Esophagus muscularis mucosa (tissue), 4 donors: Measurements from ENCODE around the gene SUGP1. TPM values are rescaled to one million over a fixed set of nuclear protein-coding genes. Genes with fewer than 3 reads are reported as not detected.

Experiments
- DNase-seq: peaks from one replicate; pipeline ENCODE4 v3.0.0-alpha.2; 2017; ENCODE audit errors: extremely low spot score
- H3K27ac ChIP-seq, 4 donors: fragments of 200-600 bp; sonication (generic); replicated peaks in 1 of 4; 1 replicate in 3 of 4; 2 replicates in 1 of 4; pipeline ENCODE4 v1.5.1; 2016 to 2019; ENCODE audit warnings: mild to moderate bottlenecking in 1 of 4
- H3K27me3 ChIP-seq, 4 donors: fragments of 200-600 bp; sonication (generic); one replicate each; pipeline versions ENCODE4 v1.5.1 to v1.6.0; 2016 to 2019
- H3K36me3 ChIP-seq, 4 donors: fragments of 200-600 bp; sonication (generic); one replicate each; pipeline ENCODE4 v1.5.1; 2016 to 2019
- H3K4me1 ChIP-seq, 4 donors: fragments of 200-600 bp; sonication (generic); one replicate each; pipeline ENCODE4 v1.5.1; 2016 to 2019
- H3K4me3 ChIP-seq, 4 donors: fragments of 200-600 bp; sonication (generic); 1 replicate in 2 of 4; 2 replicates in 2 of 4; pipeline ENCODE4 v1.5.1; 2016 to 2019; ENCODE audit warnings: mild to moderate bottlenecking in 4 of 4, moderate library complexity in 1 of 4
- H3K9me3 ChIP-seq, 4 donors: fragments of 200-600 bp; sonication (generic); 1 replicate in 3 of 4; 2 replicates in 1 of 4; pipeline ENCODE4 v1.5.1; 2016 to 2019
- CTCF ChIP-seq, 3 experiments: fragments of 200-600 bp in 2 of 3; fragments of 450-650 bp in 1 of 3; sonication (generic) in 2 of 3; IDR thresholded peaks; one replicate each; pipeline ENCODE4 v1.5.1; 2017 to 2019; ENCODE audit warnings: antibody characterized with exemption in 3 of 3, mild to moderate bottlenecking in 2 of 3, moderate library complexity in 1 of 3
- EP300 ChIP-seq: sonication (generic); formaldehyde crosslinking; IDR thresholded peaks from one replicate; pipeline ENCODE4 v1.6.1; 2017; ENCODE audit warnings: antibody characterized with exemption
- POLR2A ChIP-seq: fragments of 450-650 bp; IDR thresholded peaks from one replicate; pipeline ENCODE4 v1.6.1; 2017; ENCODE audit warnings: antibody characterized with exemption, moderate library complexity, mild to moderate bottlenecking, low read depth
- POLR2AphosphoS5 ChIP-seq, 2 donors: sonication (generic); formaldehyde crosslinking; IDR thresholded peaks; one replicate each; pipeline ENCODE4 v1.6.1; 2017; ENCODE audit warnings: antibody characterized with exemption in 2 of 2
- WGBS: methylation state at CpG from one replicate; pipeline ENCODE4 v1.1.5; 2018; 5-methylcytosine and 5-hydroxymethylcytosine counted together
- intact Hi-C: fragments of 100-400 bp; cut with DNase I; formaldehyde crosslinking; loops from one replicate; pipeline ENCODE4 v1.15.1; 2023
- total RNA-seq, 4 donors: library from RNA; depleted of rRNA; stranded (reverse); fragments of >200 nt; gene quantifications; one replicate each; pipeline versions ENCODE4 v1.1.0 to v1.2.1, GENCODE V29; 2016

Gene SUGP1
- total RNA-seq, 4 donors from 2014 or later = 26.0 to 43.8 (median 30.8) TPM

- peaks cover 0 to 4% (median 3%) of the 10 kb centered on the region in 4 donors for H3K36me3 ChIP-seq
- 71% methylated on average over 18 of the region's 18 CpGs for WGBS
- intact Hi-C loops = no loop called here
- no peak overlapping the region for H3K4me3 ChIP-seq
- TF ChIP-seq POLR2A = no peak
- no peak for TF ChIP-seq CTCF (IDR thresholded peaks at IDR 0.05)
- no peak for TF ChIP-seq EP300
- TF ChIP-seq POLR2AphosphoS5 (IDR thresholded peaks at IDR 0.05) = no peak
- DNase-seq = no peak
- peaks cover 0 to 33% (median 4%) of the 10 kb centered on the region in 4 donors for H3K27me3 ChIP-seq
- peaks cover 5 to 18% (median 12%) of the 10 kb centered on the region in 4 donors for H3K4me1 ChIP-seq
- H3K9me3 ChIP-seq = no peaks in the 10 kb centered on the region
- H3K27ac ChIP-seq = no peak overlapping the region
Measured at GRCh38 chr19:19269952-19270694, 50.2 kb downstream of the SUGP1 start.

GRCh38 chr19:19268453-19269385, 51.6 kb downstream of the SUGP1 start:
- intact Hi-C loops = no loop called here
- no peak for DNase-seq
- no peaks in the 10 kb centered on the region for H3K9me3 ChIP-seq
- H3K4me3 ChIP-seq = no peak overlapping the region
- H3K36me3 ChIP-seq = no peaks in the 10 kb centered on the region
- WGBS = 79% methylated on average over 10 of the region's 10 CpGs
- peaks cover 5 to 12% (median 12%) of the 10 kb centered on the region in 4 donors for H3K4me1 ChIP-seq
- TF ChIP-seq POLR2A = no peak
- TF ChIP-seq POLR2AphosphoS5 (IDR thresholded peaks at IDR 0.05) = no peak
- no peak for TF ChIP-seq EP300
- no peak for TF ChIP-seq CTCF (IDR thresholded peaks at IDR 0.05)
- H3K27ac ChIP-seq = no peak overlapping the region
- H3K27me3 ChIP-seq = peaks cover 0 to 32% (median 4%) of the 10 kb centered on the region in 4 donors

DNA sequence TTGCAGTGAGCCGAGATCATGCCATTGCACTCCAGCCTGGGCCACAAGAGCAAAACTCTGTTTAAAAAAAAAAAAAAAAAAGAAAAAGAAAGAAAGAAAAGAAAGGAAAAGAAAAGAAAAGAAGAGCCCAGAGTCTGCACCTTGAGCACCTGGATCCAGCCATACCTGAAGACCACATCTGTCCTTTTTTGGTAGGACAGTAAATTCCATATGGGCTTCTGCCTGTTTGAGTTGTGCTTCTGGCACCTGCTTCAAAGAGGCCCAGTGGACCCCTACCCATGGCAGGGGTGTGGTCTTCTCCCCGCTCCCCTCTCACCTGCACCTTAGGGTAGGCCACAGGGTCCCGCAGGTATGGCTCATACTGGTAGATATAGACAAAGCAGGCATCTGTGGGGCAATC, 53.0 kb downstream of the SUGP1 start:
- H3K4me1 ChIP-seq = no peaks in the 10 kb centered on the region
- intact Hi-C loops = no loop called here
- no peaks in the 10 kb centered on the region for H3K36me3 ChIP-seq
- no peak for DNase-seq
- no peak for TF ChIP-seq POLR2A
- WGBS = 97% methylated on average over 3 of the region's 3 CpGs
- peaks cover 3 to 30% (median 7%) of the 10 kb centered on the region in 4 donors for H3K27me3 ChIP-seq
- H3K27ac ChIP-seq = no peak overlapping the region
- no peak overlapping the region for H3K4me3 ChIP-seq
- no peaks in the 10 kb centered on the region for H3K9me3 ChIP-seq

DNA sequence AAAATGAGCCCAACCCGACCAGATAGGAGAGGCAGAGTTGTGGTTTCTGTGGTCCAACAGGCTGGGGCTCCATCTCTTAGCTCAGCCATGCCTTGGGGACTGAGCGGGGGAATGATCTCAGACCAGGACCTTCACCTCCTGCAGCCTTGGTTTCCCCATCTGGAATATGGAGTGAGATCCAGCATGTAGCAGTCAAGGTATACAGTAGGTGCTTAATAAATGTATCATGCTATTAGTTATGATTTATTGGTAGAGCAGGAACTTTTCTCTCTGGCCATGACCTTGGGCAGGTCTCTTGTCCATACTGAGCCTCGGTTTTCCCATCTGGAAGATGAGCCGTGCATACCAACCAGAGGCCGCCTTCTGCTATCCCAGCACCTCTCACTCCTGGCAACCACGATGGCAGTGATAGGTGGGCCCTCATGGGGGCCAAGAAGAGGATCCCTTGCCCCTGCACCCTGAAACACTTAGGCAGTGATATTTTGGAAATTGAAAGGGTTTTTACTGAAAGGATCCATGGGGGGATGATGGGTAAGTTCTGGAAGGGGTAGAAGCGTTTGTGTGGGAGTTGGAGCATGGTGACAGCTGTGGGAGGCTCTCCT, 56.3 kb downstream of the SUGP1 start:
- H3K27ac ChIP-seq = no peak overlapping the region
- H3K27me3 ChIP-seq = peaks cover 3 to 52% (median 15%) of the 10 kb centered on the region in 4 donors
- TF ChIP-seq EP300 (no peak), POLR2A (no peak), CTCF (IDR thresholded peaks at IDR 0.05) (no peak)
- DNase-seq = no peak
- H3K4me3 ChIP-seq = no peak overlapping the region
- no peaks in the 10 kb centered on the region for H3K9me3 ChIP-seq
- 85% methylated on average over 7 of the region's 7 CpGs for WGBS
- H3K4me1 ChIP-seq = peaks cover 8 to 11% (median 11%) of the 10 kb centered on the region in 4 donors
- no peaks in the 10 kb centered on the region for H3K36me3 ChIP-seq
- intact Hi-C loops = no loop called here
